MM.1S (cell line): ENCODE results near the gene MIB2.

Source experiments
- DNase-seq: peaks from one replicate; pipeline ENCODE4 v3.0.0-alpha.2; 2015
- H2AFZ ChIP-seq: fragments of 300-600 bp; sonication (generic); 2 replicates; pipeline ENCODE4 v1.6.0; 2016; ENCODE audit warnings: antibody characterized with exemption, low read length
- H3F3A ChIP-seq: fragments of 300-600 bp; sonication (generic); 2 replicates; pipeline ENCODE4 v1.6.1; 2016; ENCODE audit warnings: mild to moderate bottlenecking, antibody characterized with exemption, low read length, moderate library complexity, mixed read lengths; ENCODE audit not compliant: insufficient read depth
- H3K27ac ChIP-seq: fragments of 300-600 bp; sonication (generic); 2 replicates; pipeline ENCODE4 v1.5.1; 2016; ENCODE audit warnings: mild to moderate bottlenecking, low read length
- H3K27me3 ChIP-seq: fragments of 300-600 bp; sonication (generic); replicated peaks from 2 replicates; pipeline ENCODE4 v1.6.0; 2016; ENCODE audit warnings: low read length; ENCODE audit not compliant: insufficient read depth
- H3K36me3 ChIP-seq: fragments of 300-600 bp; sonication (generic); replicated peaks from 2 replicates; pipeline ENCODE4 v1.6.1; 2016; ENCODE audit warnings: mild to moderate bottlenecking, low read length, mixed read lengths; ENCODE audit not compliant: insufficient read depth
- H3K4me1 ChIP-seq: fragments of 300-600 bp; sonication (generic); 2 replicates; pipeline ENCODE4 v1.6.1; 2016; ENCODE audit warnings: low read length, mixed read lengths
- H3K4me2 ChIP-seq: fragments of 300-600 bp; sonication (generic); 2 replicates; pipeline ENCODE4 v1.6.0; 2016; ENCODE audit warnings: low read depth, low read length
- H3K4me3 ChIP-seq: fragments of 300-600 bp; sonication (generic); 2 replicates; pipeline ENCODE4 v1.5.1; 2016; ENCODE audit warnings: low read length, mixed read lengths
- H3K79me2 ChIP-seq: fragments of 300-600 bp; sonication (generic); 2 replicates; pipeline ENCODE4 v1.6.1; 2016; ENCODE audit warnings: mixed run types, low read length, mixed read lengths
- H3K9ac ChIP-seq: fragments of 300-600 bp; sonication (generic); 2 replicates; pipeline ENCODE4 v1.6.1; 2016; ENCODE audit warnings: low read length, mixed read lengths
- H3K9me2 ChIP-seq: fragments of 300-600 bp; sonication (generic); replicated peaks from 2 replicates; pipeline ENCODE4 v1.6.1; 2016; ENCODE audit warnings: mild to moderate bottlenecking, low read length, mixed read lengths; ENCODE audit not compliant: insufficient read depth
- H3K9me3 ChIP-seq: fragments of 300-600 bp; sonication (generic); replicated peaks from 2 replicates; pipeline ENCODE4 v1.6.1; 2016; ENCODE audit warnings: mild to moderate bottlenecking, low read length, mixed read lengths; ENCODE audit not compliant: insufficient read depth
- H4K20me1 ChIP-seq: fragments of 300-600 bp; sonication (generic); 2 replicates; pipeline ENCODE4 v1.6.1; 2016; ENCODE audit warnings: mild to moderate bottlenecking, low read length, moderate library complexity, mixed read lengths; ENCODE audit not compliant: insufficient read depth
- CTCF ChIP-seq: fragments of 300-600 bp; sonication (generic); IDR thresholded peaks from 2 replicates; pipeline ENCODE4 v1.5.1; 2016; ENCODE audit warnings: antibody characterized with exemption, low read length, mixed read lengths
- EZH2 ChIP-seq: fragments of 300-600 bp; sonication (generic); optimal IDR thresholded peaks from 2 replicates; pipeline ENCODE3; 2017; ENCODE audit warnings: low read depth, mild to moderate bottlenecking, antibody characterized with exemption, low read length, mixed read lengths
- EZH2phosphoT487 ChIP-seq: fragments of 300-600 bp; sonication (generic); IDR thresholded peaks from 2 replicates; pipeline ENCODE4 v1.6.1; 2018; ENCODE audit warnings: antibody characterized with exemption, low read length

The MIB2 gene

GRCh38 chr1:1569341-1569740 is 46.0 kb upstream of the MIB2 start:
- no peak for DNase-seq
- Histone ChIP-seq H3F3A (no peaks in the 10 kb centered on the region), H3K36me3 (peaks cover 5% of the 10 kb centered on the region; the same call in 1 of the 2 replicates), H3K9me3 (no peaks in the 10 kb centered on the region), H3K9me2 (no peaks in the 10 kb centered on the region), H3K4me3 (no peak overlapping the region), H3K27me3 (no peaks in the 10 kb centered on the region), H3K79me2 (peaks cover 100% of the 10 kb centered on the region), H3K27ac (no peak overlapping the region), H3K4me1 (0 out of 2 replicates have a peak, but pooled peaks cover 3% of the 10 kb centered on the region), H2AFZ (no peak overlapping the region), H3K4me2 (no peak overlapping the region), H3K9ac (no peak overlapping the region), H4K20me1 (peaks cover 24% of the 10 kb centered on the region)
- no peak for TF ChIP-seq EZH2
- no peak for TF ChIP-seq CTCF
- TF ChIP-seq EZH2phosphoT487 = no peak

GRCh38 chr1:1573843-1574720 is 41.2 kb upstream of the MIB2 start:
- peak; percentile 13; the same call in 1 of the 2 replicates for TF ChIP-seq CTCF
- no peak for TF ChIP-seq EZH2
- peak overlapping the region; percentile 74 for H2AFZ ChIP-seq
- peaks cover 60% of the 10 kb centered on the region for H3K79me2 ChIP-seq

GRCh38 chr1:1574721-1575537 is 40.4 kb upstream of the MIB2 start, which contains the start of gene SSU72:
SSU72 (minus strand) TSS chr1:1574863; CDS start chr1:1574557, 306 bp downstream.
- Histone ChIP-seq H3K4me3 (peak within 1 kb of the TSS; percentile 100), H3K9me2 (no peaks in the 10 kb centered on the region), H4K20me1 (no peaks in the 10 kb centered on the region), H3F3A (peaks cover 3% of the 10 kb centered on the region; the same call in 1 of the 2 replicates), H3K9me3 (no peaks in the 10 kb centered on the region), H3K4me2 (peak within 1 kb of the TSS; percentile 97), H3K36me3 (no peaks in the 10 kb centered on the region), H3K4me1 (0 out of 2 replicates have a peak, but pooled peaks cover 3% of the 10 kb centered on the region), H3K27ac (peak within 1 kb of the TSS; percentile 67), H3K79me2 (peaks cover 52% of the 10 kb centered on the region), H3K27me3 (peaks cover 32% of the 10 kb centered on the region), H2AFZ (peak within 1 kb of the TSS; percentile 77), H3K9ac (peak within 1 kb of the TSS; percentile 99)
- TF ChIP-seq EZH2 (no peak), EZH2phosphoT487 (no peak)
- DNase-seq = peak; percentile 93

More at GRCh38 chr1:1573843-1574720, 41.2 kb upstream of the MIB2 start:
- peak; percentile 20 for DNase-seq
- peak overlapping the region; percentile 99 for H3K9ac ChIP-seq
- H3K4me1 ChIP-seq = 0 out of 2 replicates have a peak, but pooled peaks cover 3% of the 10 kb centered on the region
- H3K36me3 ChIP-seq = no peaks in the 10 kb centered on the region
- peaks cover 3% of the 10 kb centered on the region; the same call in 1 of the 2 replicates for H3F3A ChIP-seq
- H3K27me3 ChIP-seq = peaks cover 25% of the 10 kb centered on the region
- no peaks in the 10 kb centered on the region for H3K9me3 ChIP-seq
- H3K27ac ChIP-seq = peak overlapping the region; percentile 67
- no peaks in the 10 kb centered on the region for H4K20me1 ChIP-seq
- H3K4me2 ChIP-seq = peak overlapping the region; percentile 64
- no peaks in the 10 kb centered on the region for H3K9me2 ChIP-seq
- peak overlapping the region; percentile 100 for H3K4me3 ChIP-seq
